ENCODE measurements around the gene SLC25A1.

- TF ChIP-seq CTCF (IDR thresholded peaks at IDR 0.05; ENCODE audit: low read depth, low read length): no peak
- no peak for TF ChIP-seq EZH2phosphoT487 (IDR thresholded peaks at IDR 0.05; ENCODE audit: low read depth)
Observed at GRCh38 chr22:19182472-19183157, 4.1 kb upstream of the SLC25A1 start.
